ENCODE results near the gene RARB. TPM values are rescaled to one million over a fixed set of nuclear protein-coding genes. Genes with fewer than 3 reads are reported as not detected.

The RARB gene
- total and polyA plus RNA-seq, 2 donors (not counting 3 experiments of a cell fraction or from before 2014, with no cell fraction given), result 15.3 to 23.4 TPM

GRCh38 chr3:25511972-25512721 is 84.1 kb downstream of the RARB start:
- intact Hi-C loops (cut with micrococcal nuclease), result no loop called here
- POLR2A ChIA-PET, result interaction anchor here (1.0 kb wide), 1 partner anchor 84 kb away, joined by 3 read pairs; the partner anchor contains the start of gene RARB
- BruUV-seq (replicated peaks), result no TSS peak

GRCh38 chr3:25513642-25514266 is 85.7 kb downstream of the RARB start:
- Histone ChIP-seq H3K36me3 (ENCODE audit: control insufficient read depth in 2 of 2, extremely low read depth in 1 of 2, insufficient read depth in 2 of 2, low read length in 2 of 2) (peaks cover 0 to 3% of the 10 kb centered on the region in 2 experiments), H3K9me1 (replicated peaks; ENCODE audit: control insufficient read depth, extremely low read depth, insufficient read depth, low read length) (no peaks in the 10 kb centered on the region), H3K4me3 (replicated peaks in 1 of 3; ENCODE audit: insufficient read depth in 1 of 3, low read depth in 1 of 3, low read length in 3 of 3) (no peak overlapping the region), H3K27me3 (ENCODE audit: control insufficient read depth in 2 of 2, insufficient read depth in 2 of 2, low read length in 2 of 2) (no peaks in the 10 kb centered on the region), H3K4me1 (ENCODE audit: control insufficient read depth, extremely low read depth, insufficient read depth, low read length) (peaks cover 15% of the 10 kb centered on the region), H3K79me2 (ENCODE audit: control insufficient read depth, insufficient read depth, low read length) (peaks cover 12% of the 10 kb centered on the region), H3K27ac (ENCODE audit: insufficient read depth, low read depth, low read length) (no peak overlapping the region), H3K4me2 (ENCODE audit: insufficient read depth, low read length) (no peak overlapping the region), H4K20me1 (replicated peaks; ENCODE audit: control insufficient read depth, extremely low read depth, insufficient read depth, low read length) (no peaks in the 10 kb centered on the region), H2AFZ (ENCODE audit: low read depth, low read length) (no peak overlapping the region), H3K9ac (replicated peaks; ENCODE audit: extremely low read depth, insufficient read depth, low read length) (no peak overlapping the region), H3K9me3 (replicated peaks; ENCODE audit: control insufficient read depth, insufficient read depth, low read length) (no peaks in the 10 kb centered on the region)
- POLR2A ChIA-PET, result no interaction called here
- BruUV-seq (replicated peaks), result no TSS peak
- intact Hi-C loops (cut with micrococcal nuclease), result no loop called here
- TF ChIP-seq POLR2AphosphoS5 (IDR thresholded peaks at IDR 0.05; ENCODE audit: insufficient read depth, low read depth, low read length), result no peak
- no peak for TF ChIP-seq GATA2 (IDR thresholded peaks at IDR 0.05; ENCODE audit: insufficient read depth, insufficient read length, low read depth, low read length)
- no peak for TF ChIP-seq POLR2A (IDR thresholded peaks at IDR 0.05; ENCODE audit: low read depth, low read length)
- TF ChIP-seq MYC (IDR thresholded peaks at IDR 0.05; ENCODE audit: low read depth, low read length), result no peak
- TF ChIP-seq FOS (IDR thresholded peaks at IDR 0.05; ENCODE audit: borderline replicate concordance, insufficient read depth, low read length), result no peak
- TF ChIP-seq JUN (IDR thresholded peaks at IDR 0.05; ENCODE audit: borderline replicate concordance, insufficient read depth, insufficient read length, low read depth), result no peak
- TF ChIP-seq, protein P1, sequence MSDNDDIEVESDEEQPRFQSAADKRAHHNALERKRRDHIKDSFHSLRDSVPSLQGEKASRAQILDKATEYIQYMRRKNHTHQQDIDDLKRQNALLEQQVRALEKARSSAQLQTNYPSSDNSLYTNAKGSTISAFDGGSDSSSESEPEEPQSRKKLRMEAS (IDR thresholded peaks at IDR 0.05; ENCODE audit: insufficient read depth, insufficient read length), result no peak
- no peak for TF ChIP-seq EZH2 (IDR thresholded peaks at IDR 0.05; ENCODE audit: borderline replicate concordance, low read depth, low read length, severe bottlenecking)
- TF ChIP-seq, protein P2, sequence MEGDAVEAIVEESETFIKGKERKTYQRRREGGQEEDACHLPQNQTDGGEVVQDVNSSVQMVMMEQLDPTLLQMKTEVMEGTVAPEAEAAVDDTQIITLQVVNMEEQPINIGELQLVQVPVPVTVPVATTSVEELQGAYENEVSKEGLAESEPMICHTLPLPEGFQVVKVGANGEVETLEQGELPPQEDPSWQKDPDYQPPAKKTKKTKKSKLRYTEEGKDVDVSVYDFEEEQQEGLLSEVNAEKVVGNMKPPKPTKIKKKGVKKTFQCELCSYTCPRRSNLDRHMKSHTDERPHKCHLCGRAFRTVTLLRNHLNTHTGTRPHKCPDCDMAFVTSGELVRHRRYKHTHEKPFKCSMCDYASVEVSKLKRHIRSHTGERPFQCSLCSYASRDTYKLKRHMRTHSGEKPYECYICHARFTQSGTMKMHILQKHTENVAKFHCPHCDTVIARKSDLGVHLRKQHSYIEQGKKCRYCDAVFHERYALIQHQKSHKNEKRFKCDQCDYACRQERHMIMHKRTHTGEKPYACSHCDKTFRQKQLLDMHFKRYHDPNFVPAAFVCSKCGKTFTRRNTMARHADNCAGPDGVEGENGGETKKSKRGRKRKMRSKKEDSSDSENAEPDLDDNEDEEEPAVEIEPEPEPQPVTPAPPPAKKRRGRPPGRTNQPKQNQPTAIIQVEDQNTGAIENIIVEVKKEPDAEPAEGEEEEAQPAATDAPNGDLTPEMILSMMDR (IDR thresholded peaks at IDR 0.05; ENCODE audit: extremely low read depth in 1 of 2, insufficient read depth in 1 of 2, low read depth in 1 of 2, low read length in 2 of 2), result no peak
- no peak for FAIRE-seq
- peak; percentile 61 for DNase-seq (ENCODE audit: low read depth, low spot score)
- CTCF ChIA-PET, result no interaction called here
- dilution Hi-C loops (cut with MboI; ENCODE audit: extremely low pct_ligation_motif_present, low sequenced_read_pairs), result no loop called here

More at GRCh38 chr3:25511972-25512721, 84.1 kb downstream of the RARB start:
- Histone ChIP-seq H3K27ac (ENCODE audit: insufficient read depth, low read depth, low read length) (no peak overlapping the region), H2AFZ (ENCODE audit: low read depth, low read length) (no peak overlapping the region), H3K79me2 (ENCODE audit: control insufficient read depth, insufficient read depth, low read length) (peaks cover 15% of the 10 kb centered on the region), H3K9me3 (replicated peaks; ENCODE audit: control insufficient read depth, insufficient read depth, low read length) (no peaks in the 10 kb centered on the region), H3K27me3 (ENCODE audit: control insufficient read depth in 2 of 2, insufficient read depth in 2 of 2, low read length in 2 of 2) (no peaks in the 10 kb centered on the region), H3K9ac (replicated peaks; ENCODE audit: extremely low read depth, insufficient read depth, low read length) (no peak overlapping the region), H3K4me3 (replicated peaks in 1 of 3; ENCODE audit: insufficient read depth in 1 of 3, low read depth in 1 of 3, low read length in 3 of 3) (no peak overlapping the region), H3K4me1 (ENCODE audit: control insufficient read depth, extremely low read depth, insufficient read depth, low read length) (peaks cover 28% of the 10 kb centered on the region), H3K36me3 (ENCODE audit: control insufficient read depth in 2 of 2, extremely low read depth in 1 of 2, insufficient read depth in 2 of 2, low read length in 2 of 2) (peaks cover 0 to 3% of the 10 kb centered on the region in 2 experiments), H3K4me2 (ENCODE audit: insufficient read depth, low read length) (no peak overlapping the region), H4K20me1 (replicated peaks; ENCODE audit: control insufficient read depth, extremely low read depth, insufficient read depth, low read length) (no peaks in the 10 kb centered on the region), H3K9me1 (replicated peaks; ENCODE audit: control insufficient read depth, extremely low read depth, insufficient read depth, low read length) (no peaks in the 10 kb centered on the region)
- no peak for TF ChIP-seq POLR2AphosphoS5 (IDR thresholded peaks at IDR 0.05; ENCODE audit: insufficient read depth, low read depth, low read length)
- CTCF ChIA-PET, result interaction anchor here (1.5 kb wide), 1 partner anchor 39 kb away, joined by 3 read pairs; no protein-coding TSS in a partner anchor
- dilution Hi-C loops (cut with MboI; ENCODE audit: extremely low pct_ligation_motif_present, low sequenced_read_pairs), result no loop called here
- FAIRE-seq (no peak), DNase-seq (ENCODE audit: low read depth, low spot score) (no peak)
